HG03280 (cell line): ENCODE results near the gene SBK3.
"Not testable (repeated sequence)": the region's sequence is repeated elsewhere in the genome, so short reads cannot be mapped to it uniquely, and the experiment has no call there.

Experiments used
- ATAC-seq: cut with Tn5 transposase; IDR thresholded peaks from one replicate; pipeline ENCODE4 v1.9.1; 2021; ENCODE audit warnings: mild to moderate bottlenecking, moderate library complexity; ENCODE audit not compliant: unreplicated experiment

The SBK3 gene

DNA sequence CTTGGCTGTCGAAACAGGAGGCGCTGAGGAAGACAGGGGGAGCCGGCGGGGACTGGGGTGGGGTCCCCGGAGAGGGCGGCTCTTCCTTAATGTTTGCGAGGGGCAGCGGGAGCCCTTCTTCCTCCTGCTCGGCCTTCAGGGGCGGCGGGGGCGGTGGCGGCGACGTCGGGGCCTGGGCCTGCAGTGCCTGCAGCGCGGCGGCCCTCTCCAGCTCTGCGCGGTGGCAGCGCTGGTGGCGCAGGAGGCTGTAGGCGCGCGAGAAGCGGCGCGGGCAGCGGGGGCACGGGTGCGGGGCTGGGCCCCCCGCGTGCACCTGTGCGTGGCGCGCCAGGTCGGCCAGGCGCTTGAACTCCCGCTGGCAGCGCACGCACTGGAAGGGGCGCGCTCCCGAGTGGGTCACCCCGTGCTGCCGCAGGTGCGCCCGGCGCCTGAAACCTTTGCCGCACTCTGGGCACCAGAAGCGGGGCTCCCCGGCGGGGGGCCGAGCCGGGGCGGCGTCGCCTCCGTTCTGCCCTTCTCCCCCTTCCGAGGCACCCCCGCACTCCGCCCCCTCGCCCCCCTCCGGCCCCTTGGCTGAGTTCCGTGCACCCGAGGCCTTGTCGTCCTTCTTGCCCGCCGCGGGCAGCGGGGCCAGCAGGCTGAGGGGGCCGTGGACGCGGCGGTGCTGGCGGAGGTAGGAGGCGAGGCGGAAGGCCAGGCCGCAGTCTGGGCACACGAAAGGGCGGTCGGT, 32.9 kb upstream of the SBK3 start:
- ATAC-seq, result no peak

DNA sequence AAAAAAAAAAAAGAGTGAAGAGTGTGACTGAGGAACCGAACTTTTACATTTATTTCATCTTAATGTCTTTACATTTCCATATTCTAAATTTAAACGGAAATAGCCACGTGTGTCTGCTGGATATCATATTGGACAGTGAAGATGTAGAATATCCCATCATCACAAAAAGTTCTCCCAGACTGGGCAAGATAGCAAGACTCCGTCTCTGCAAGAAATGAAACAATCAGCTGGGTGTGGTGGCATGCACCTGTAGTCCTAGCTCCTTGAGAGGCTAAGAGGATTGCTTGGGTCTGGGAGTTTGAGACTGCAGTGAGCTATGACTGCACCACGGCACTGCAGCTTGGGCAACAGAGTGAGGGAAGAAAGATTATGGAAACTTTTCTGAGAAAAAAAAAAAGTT, 31.4 kb upstream of the SBK3 start:
- no peak for ATAC-seq

DNA sequence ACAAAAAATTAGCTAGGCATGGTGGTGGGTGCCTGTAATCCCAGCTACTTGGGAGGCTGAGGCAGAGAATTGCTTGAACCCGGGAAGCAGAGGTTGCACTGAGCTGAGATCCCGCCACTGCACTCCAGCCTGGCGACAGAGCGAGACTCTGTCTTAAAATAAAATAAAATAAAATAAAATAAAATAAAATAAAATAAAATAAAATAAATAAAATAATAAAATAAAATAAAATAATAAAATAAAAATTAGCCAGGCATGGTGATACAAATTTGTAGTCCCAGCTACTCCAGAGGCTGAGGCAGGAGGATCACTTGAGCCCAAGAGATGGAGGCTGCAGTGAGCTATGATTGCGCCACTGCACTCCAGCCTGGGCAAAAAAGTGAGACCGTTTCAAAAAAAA, 28.6 kb upstream of the SBK3 start:
- ATAC-seq, result not testable (repeated sequence)

DNA sequence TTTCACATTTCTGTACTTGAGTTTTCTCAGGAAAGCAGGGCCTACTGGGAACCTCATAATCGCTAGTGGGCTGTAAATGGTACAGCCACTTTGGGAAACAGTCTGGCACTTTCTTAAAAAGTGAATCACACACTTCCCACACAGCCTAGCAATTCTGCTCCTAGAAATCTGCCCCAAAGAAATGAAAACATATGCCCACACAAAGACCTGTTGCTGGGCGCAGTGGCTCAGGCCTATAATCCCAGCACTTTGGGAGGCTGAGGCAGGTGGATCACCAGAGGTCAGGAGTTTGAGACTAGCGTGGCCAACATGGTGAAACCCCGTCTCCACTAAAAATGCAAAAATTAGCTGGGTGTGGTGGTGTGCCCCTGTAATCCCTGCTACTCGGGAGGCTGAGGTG, 24.1 kb upstream of the SBK3 start:
- ATAC-seq, result not testable (repeated sequence)

DNA sequence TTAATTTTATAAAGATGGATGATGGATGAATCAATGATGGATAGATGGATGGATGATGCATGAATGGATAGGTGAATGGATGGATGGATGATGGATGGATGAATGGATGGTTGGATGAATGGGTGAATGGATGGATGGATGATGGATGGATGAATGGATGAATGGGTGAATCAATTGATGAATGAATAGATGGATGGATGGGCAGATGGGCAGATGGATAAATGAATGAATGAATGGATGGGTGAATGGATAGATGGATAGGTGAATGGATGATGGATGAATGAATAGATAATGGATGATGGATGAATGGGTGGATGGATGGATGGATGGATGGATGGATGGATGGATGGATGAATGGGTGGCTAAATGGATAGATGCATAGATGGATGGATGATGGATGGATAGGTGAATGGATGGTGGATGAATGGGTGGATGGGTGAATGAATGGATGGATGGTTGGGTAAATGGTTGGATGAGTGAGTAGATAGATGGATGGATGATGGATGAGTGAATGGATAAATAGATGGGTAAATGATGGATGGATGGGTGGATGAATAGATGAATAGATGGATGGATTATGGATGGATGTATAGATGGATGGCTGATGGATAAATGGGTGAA, 22.5 kb upstream of the SBK3 start:
- no peak for ATAC-seq

DNA sequence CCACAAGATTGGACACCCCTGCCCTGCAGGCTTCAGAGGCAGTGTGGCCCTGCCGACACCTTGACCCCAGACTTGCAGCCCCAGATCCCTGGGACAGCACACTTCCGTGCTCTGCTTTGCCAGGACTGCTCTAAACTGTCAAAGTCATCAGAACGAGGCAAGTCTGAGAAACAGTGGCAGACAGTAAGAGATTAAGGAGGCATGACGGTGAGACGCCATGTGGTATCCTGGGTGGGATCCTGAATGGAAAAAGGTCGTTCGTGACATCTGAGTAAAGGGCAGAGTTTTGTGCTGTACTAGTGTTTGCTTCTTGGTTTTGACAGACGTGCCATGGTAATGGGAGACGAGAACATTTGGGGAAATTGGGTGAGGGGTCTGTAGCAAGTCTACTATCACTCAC, 21.5 kb upstream of the SBK3 start:
- no peak for ATAC-seq

DNA sequence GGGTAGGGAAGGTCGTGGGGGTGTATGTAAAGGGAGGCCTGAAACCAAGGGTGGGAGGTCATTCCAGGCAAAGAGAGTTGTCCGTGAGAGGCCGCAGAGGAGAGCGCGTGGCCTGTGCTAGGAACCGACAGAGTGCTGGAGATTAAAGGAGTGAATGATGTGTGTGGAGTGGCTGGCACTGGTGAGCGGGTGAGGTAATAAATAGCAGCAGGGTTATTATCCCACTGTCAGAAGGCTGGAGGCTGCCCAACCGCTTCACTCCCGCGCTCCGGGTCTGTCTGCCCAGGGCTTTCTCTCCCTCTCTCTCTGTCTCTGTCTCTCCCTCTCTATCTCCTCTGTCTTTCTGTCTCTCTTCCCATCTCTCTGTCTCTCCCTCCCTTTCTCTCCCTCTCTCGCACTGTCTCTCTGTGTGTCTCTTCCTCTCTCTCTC, 17.9 kb upstream of the SBK3 start:
- no peak for ATAC-seq

DNA sequence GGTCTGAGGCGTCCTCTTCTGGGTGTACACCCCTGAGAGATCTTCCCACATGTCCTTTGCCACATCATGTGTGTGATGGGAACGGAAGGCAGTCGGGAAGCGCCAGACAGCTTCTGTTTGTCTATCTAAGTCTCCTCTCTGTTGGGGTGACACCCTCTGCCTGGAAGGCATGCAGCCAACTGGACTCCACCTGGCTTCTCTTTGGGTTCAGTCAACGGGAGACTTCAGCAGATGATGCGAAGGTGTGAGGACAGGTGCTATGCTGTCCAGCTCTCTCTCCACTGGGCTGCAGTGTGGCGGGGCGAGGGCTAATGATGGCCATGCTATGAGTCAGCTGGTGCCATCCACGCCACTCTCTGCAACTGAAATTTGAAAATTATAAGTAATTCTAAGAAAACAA, 14.3 kb upstream of the SBK3 start:
- ATAC-seq, result no peak

DNA sequence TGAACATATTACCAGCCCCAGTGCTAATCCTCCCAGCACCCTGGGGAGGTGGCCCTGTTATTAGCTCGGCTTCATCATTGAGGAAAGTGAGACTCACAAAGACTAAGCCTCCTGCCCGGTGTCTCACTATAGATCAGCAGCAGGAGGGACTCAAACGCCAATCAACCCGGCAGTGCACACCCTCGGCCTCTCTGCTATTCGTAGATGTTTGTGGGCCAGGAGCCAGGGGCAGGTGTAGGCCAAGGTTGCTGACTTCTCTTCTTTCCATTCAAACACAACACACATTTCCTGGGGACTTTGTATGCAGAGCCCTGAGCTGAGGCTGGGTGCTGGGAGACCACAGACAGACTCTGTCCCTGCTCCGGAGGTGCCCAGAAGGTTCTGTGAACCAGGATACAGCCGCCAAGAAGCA, 9.4 kb upstream of the SBK3 start:
- ATAC-seq, result no peak

DNA sequence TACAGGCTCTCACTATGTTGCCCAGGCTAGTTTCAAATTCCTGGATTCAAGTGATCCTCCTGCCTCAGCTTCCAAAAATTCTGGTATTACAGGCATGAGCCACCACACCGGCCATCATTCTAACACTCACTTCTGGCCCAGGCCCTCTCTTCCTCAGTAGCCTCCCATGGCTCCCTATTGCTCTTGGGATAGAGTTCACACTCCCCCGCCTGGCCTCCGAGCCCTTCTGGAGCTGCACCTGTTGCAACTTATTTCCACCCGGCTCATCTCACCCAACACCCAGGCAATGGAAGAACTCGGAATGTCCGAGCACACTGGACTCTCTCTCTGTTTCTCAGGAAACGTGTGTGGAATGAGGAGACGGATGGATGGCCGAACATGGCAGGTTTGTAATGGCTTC, 9.0 kb upstream of the SBK3 start:
- ATAC-seq, result no peak

DNA sequence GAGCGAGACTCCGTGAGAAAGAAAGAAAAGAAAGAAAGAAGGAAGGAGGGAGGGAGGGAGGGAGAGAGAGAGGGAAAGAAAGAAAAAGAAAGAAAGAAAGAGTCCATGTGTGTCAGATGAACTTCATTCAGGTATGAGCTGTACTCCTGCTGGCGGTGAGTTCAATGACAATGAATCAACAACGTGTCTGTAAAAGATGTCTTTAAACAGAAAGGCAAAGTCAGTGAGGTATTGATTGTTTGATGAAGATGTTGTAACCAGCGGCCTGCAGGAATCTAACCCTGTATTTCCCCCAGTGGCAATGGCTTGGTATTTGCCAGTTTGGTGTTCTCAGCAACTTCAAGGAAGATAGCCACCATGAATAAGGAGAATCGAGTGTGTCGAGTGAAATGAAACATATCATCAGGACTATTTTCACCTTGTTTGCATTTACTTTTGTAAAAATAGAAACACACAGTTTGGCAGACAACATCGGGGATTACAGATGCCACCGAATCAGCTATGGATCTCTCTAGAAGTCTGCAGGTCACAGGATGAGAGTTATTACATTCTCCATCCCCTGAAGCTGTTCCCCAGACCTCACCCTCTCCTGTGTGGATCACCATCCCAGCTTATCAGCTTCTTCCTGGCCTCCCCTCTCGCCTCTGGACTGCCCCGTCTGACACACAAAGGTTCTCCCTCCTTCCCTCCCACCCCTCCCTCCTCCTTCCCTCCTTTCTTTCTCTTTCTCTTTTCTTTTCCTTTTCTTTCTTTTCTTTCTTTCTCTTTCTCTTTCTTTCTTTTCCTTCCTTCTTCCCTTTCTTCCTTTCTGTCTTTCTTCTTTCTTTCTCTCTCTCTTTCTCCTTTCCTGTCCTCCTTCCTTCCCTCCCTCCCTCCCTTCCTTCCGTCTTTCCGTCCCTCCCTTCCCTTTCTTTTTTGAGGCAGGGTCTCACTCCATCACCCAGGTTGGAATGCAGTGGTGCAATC, 8.2 kb upstream of the SBK3 start:
- ATAC-seq, result no peak

DNA sequence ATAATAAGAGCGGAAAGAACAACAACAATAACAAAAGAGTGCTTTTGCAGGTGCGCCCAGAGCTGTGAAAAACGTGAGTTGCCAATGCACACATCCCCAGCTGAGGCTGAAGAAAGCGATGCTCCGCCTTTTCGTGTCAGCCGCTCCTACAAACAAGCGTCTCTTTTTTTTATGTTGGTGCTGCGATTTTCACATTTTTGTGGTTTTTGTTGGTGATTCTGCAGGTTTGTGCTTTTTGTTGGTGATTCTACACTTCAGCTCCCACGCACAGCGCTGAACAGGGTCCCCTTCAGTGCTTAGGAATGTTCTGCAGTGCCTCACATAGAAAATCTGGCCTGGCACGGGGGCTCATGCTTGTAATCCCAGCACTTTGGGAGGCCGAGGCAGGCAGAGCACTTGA, 7.3 kb upstream of the SBK3 start:
- ATAC-seq, result no peak

DNA sequence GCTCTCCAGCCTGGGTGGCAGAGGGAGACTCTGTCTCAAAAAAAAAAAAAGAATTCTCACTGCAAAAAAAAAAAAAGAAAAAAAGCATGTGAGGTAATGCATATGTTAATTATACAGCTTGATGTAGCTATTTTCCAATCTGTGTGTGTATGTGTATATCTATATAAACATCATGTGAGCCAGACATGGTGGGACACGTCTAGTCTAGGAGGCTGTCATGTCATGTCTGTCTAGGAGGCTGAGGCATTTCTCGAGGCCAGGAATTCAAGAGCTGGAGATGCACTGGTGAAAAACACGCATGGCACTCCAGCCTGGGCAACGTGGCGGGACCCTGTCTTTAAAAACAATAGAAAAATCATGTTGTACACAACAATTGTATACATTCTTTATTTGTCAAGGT, 6.9 kb upstream of the SBK3 start:
- no peak for ATAC-seq

DNA sequence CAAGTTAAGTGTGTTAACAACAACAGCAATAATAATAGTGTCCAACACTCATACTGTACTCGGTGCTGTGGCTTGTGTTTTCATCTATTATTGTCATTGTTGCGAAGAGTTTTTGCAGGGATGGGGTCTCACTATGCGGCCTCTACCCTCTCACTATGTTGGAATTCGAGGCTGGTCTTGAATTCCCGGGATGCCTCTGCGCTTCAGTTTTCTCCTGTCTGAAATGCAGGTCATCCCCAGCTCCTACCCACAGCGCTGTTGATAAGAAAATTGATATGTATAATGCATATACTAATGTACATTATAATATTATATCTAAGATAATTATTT, 4.9 kb upstream of the SBK3 start:
- no peak for ATAC-seq

DNA sequence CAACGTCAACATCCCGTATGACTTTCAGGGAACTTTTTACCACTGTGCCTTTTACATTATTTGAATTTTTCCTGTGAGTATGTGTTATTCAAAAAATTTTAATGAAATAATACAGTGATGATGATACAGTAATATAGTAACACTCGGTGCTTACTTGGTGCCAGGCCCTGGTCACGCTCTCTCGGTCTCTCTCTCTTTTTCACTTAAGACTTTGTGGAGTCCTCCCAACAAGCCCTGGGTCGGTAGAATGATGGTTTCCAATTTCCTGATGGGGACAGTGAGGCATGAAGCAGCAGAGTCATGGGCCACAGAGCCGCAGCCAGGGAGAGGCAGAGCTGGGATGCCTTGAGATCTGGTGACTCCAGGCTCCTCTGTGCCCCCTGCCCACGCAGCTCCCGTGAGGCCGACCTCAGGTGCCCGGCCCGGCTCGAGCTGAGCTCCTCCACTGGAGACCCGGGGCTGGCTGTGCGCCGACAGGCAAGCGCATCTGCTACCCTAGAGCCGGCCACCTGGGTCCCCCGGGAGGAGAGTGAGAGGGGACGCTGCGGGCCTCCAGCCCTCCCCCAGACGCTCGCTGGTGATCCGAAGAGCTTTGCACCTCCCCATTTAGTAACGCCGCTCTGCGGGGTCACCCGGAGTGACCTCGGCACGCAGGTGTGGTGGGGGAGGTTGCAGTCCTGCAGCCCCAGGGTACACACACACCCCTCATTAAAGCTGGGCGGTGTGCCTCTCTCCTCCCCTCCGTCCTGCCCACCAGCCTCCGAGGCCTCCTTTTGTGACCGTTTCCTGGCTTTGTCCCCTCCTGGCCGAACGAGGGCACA, 4.4 kb upstream of the SBK3 start:
- ATAC-seq, result no peak

DNA sequence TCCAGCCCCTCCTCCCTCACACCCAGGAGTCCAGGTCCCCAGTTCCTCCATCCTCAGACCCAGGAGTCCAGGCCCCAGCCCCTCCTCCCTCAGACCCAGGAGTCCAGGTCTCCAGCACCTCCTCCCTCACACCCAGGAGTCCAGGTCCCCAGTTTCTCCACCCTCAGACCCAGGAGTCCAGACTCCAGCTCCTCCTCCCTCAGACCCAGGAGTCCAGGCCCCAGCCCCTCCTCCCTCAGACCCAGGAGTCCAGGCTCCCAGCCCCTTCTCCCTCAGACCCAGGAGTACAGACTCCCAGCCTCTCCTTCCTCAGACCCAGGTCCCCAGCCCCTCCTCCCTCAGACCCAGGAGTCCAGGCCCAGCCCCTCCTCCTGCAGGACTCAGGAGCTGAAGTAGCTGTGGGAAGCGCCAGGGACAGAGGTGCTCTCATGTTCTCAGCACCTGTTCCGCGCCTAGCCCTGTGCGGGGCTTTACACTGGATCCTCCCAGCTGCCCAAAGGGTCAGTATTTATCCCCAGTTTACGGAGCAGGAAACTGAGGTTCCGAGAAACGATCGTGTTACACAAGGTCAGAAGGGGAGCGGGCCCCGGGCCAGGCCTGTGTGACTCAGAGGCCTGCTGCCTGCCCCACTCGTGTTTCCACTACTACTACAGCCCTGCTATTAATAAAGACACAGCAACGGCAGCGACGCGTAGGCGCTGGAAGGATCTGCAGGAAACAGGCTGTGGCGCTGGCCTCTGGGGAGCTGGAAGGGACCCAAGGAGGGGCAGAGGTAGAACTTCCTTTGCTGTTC, 1.7 kb upstream of the SBK3 start:
- ATAC-seq, result no peak

DNA sequence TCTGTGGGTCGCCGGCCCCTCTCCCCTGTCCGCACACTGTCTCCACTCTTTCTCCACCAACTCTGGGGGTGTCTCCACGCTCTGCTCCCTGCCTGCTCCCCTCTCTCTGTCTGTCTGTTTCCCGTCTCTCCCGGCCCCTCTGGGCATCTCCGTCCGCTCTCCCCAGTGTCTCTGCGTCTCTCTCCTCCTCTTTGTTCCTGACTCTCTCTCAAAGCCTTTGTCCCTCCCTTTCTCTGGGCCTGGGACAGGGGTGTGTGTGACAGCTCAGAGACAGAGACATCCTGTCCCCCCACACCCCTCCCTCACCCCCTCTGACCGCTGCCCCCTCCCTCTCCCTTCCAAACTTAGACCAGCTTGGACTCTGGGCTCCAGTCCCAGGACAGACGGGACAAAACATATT, 668 bp upstream of the SBK3 start:
- no peak for ATAC-seq

DNA sequence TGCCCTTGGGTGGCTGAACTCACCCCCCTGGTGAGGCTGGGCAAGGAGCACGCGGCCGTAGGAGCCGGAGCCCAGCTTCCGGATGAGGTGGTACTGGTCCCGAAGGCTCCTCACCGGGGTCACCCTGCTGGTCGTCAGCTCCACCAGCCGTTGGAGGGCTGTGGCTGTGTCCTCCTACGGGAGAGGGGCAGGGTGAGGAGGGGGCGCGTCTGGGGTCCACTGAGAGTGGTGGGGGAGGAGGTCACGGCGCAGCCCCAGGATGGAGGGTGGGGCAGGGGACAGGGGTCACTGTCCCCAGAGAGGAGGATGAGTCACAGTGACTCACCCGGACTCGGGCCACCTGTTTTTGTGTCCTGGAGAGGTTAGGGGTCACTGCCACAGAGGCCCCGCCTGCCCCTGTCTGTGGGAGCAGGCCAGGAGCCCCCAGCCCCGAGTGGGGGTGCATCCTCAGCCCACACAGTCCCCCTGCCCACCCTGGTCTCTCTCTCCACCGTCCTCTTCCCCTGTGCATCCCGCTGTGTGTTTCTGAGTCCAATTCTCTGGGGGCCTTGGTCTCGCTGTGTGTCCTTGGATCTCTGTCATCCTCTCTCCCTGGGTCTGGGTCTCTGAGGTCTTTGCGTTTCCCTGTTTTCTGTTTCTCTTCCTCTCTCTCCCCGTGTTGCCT, 435 bp downstream of the SBK3 start:
- no peak for ATAC-seq

DNA sequence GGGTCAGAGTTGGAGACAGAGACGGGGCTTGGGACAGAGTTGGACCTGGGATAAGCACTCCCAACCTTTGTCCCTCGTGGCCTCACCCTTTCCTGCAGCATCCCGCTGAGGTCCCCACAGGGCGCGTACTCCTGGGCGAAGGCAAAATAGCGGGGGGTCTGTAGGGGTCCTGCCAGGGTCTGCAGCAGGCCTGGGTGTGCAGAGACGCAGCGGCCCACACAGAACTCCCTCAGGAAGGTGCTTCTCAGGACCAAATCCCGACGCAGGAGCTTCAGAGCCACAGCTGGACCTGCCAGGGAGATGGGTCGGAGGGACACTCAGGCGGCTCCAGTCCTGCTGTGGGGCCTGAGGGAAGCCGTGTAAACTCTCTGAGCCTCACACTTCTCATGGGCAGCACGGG, 1.3 kb downstream of the SBK3 start:
- no peak for ATAC-seq

DNA sequence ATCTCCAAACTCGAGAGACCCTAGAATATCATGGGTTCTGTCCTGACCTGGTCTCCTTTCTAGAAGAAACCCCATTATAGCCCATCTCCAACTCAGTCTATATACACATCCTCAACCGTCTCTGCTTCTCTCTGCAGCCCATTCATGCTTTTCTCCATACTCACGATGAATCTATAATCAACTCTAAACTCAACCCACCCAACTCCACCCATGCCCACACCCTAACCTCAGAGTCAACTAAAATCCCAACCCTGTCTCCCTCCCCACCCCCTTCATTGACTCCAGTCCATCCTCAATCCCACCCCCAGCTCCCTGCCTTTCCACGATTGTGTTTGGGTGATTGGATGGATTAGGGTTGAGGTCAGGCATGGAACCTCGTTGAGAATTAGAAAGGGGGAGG, 1.8 kb downstream of the SBK3 start:
- no peak for ATAC-seq
